UCSD-AML1 (cell line): ENCODE data around the gene GPR78.
A peak's percentile ranks its signal among the peaks of the same experiment; 100 is the strongest.

Source experiments
- DNase-seq: peaks from one replicate; lab custom pipeline; 2025; ENCODE audit not compliant: unreplicated experiment; lab: John Stamatoyannopoulos, UW

Gene GPR78

DNA sequence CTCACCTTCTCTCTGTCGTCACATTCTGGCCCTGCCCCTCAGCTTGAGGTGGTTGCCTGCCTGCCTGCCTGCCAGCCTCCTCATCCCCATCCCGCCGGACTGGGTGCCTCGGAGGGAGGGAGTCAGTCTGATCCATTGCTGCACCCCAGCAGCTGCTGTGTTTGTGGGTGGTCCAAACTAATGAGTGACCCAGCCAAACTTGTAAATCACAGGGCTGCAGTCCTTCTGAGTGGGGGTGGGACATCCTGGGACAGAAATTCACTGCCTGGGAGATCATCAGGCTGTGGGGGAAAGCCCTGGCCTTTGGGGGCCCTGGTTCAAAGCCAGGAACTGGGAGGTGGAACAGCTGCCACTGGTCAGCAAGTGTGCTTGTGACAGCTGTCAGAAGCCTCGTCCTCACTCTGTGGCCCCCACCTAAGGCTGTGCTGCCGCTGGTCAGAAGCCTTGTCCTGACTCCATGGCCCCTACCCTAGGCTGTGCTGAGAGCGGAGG is 5.6 kb downstream of the GPR78 start:
- no peak for DNase-seq

DNA sequence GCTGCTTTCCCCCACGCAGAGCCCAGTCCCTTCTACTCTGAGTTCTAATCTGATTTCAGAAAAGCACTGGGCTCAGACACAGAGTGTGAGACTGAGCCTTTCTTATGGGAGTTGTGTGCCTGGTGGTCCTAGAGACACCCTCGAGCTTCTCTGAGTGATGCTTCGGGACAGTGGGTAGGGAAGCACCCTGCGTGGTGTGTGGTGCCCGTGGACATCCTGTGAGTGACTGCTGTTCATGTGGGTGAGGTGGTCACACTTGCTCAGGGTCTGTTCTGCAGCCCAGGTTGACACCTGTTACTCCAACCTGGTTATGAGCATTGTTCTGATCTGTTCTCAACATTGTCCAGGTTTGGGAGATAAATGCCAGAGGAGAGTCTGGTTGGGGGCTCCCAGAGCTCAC is 6.1 kb downstream of the GPR78 start:
- no peak for DNase-seq

DNA sequence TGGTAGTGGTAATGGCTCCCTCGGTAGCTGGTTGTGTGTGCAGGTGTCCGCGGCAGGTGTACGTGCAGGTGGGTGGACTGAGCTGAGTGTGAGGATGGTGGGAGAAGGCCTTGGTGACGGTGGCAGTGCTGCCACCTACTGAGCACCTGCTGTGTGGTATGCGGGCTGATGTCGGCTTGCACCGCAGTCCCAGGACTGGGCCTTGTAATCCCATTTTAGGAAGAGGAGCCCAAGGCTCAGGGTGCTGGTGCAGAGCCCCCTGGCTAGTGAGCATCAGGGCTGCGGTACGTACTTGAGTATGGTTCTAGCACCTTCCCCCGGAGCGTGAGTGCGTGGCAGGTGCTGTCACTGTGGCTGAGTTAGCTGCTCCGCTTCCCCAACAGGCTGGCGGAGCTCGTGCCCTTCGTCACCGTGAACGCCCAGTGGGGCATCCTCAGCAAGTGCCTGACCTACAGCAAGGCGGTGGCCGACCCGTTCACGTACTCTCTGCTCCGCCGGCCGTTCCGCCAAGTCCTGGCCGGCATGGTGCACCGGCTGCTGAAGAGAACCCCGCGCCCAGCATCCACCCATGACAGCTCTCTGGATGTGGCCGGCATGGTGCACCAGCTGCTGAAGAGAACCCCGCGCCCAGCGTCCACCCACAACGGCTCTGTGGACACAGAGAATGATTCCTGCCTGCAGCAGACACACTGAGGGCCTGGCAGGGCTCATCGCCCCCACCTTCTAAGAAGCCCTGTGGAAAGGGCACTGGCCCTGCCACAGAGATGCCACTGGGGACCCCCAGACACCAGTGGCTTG is 6.7 kb downstream of the GPR78 start:
- DNase-seq: no peak

DNA sequence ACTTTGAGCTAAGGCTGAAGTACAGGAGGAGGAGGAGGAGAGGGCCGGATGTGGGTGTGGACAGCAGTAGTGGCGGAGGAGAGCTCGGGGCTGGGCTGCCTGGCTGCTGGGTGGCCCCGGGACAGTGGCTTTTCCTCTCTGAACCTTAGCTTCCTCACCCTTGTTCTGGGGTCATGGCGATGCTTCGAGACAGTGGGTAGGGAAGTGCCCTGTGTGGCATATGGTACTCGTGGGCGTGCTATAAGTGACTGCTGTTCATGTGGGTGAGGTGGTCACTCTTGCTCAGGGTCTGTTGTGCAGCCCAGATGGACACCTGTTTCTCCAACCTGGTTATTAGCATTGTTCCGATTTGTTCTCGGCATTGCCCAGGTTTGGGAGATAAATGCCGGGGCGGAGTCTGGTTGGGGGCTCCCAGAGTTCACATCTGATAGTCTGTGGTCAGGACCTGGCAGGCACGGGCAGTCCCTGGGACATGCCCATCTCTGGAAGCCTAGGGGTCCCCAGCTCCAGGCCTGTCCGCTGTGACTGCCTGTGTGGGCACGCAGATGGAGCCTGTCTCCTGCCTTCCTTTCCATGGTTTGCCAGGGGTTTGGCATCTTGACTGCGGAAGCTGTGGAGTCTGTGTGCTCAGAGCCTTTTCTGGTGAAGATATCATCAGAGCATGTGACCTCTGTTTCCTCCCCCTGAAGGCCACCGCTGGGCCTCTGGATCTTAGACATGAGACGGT is 7.4 kb downstream of the GPR78 start:
- DNase-seq: no peak

DNA sequence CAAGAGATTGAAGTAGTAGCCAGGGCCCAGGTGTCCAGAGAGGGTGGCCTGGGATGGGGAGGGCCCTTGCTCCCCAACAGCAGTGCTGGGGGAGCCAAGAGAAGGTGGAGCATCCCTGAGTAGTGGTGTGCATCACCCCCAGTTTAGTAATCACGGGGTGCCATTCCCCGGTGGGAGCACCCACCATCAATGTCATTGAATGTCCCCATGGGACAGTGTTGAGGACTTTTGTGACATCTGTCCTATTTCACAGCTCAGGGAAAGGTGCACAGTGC is 7.9 kb downstream of the GPR78 start:
- DNase-seq: no peak

DNA sequence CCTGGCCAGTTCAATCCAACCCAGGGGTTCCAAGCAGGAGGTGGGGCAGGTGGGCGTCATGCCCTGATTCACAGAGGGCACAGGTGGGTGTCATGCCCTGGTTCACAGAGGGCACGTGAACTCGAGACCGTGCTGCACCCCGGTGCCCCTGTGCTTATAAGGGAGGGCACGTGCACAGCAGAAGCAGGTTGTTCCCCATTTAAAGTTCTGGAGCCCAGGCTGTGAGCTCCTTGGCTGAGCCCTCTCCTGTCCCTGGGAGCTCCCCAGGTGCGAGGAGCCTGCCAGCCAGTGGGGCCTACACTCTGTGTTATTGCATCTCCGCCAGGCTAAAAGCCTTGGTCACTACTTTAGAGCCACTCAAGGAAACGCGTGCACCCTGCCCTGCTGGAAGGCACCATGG is 9.1 kb downstream of the GPR78 start:
- DNase-seq: no peak

DNA sequence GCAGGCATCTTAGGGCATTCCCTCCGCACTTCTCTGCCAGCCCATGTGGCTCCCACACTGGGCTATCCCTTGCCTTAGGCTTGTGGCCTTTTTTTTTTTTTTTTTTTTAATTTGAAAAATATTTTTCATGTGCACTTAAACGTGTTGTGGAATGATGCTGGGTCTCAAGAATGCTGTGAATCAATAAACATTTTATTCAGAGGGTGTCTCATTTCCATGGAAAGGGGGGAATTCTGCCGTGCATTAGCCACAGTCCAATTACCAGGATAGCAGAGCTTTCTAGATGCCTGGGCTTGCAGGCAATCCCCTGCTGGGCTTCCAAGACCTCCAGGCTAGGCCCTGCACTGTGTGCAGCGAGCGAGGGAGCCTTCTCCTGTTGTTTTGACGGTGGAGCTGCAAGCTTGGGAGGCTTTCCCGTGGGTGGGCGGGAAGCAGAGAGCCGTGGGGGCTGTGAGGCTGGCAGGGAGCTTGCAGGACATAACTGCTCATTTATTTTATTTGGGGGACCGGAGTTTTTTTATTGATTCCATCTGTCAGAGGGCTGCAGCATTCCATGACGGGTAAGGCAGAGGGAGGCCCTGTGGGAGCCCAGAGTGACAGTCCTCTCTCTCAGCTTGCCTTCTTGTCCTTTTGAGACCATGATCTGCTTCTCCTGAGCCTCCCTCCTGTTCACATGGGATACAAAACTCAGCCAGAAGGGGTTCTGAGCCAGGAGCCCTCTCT is 9.8 kb downstream of the GPR78 start:
- no peak for DNase-seq

DNA sequence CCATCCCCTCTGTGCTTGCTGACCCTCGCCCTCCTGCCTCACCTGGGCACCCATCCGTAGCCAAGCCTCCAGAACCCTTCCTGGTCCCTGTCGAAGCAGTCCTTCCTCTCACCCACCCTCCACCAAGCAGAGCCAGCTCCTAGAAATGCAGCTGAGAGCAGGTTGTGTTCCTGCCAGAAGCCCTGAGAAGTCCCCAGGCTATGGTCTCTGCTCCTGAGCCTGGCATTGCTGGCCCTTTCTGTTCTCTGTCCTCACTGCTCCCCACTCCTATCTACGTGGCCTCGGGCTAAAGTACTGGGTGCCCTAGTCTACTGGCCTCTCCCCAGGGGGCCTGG is 10.3 kb downstream of the GPR78 start:
- no peak for DNase-seq

DNA sequence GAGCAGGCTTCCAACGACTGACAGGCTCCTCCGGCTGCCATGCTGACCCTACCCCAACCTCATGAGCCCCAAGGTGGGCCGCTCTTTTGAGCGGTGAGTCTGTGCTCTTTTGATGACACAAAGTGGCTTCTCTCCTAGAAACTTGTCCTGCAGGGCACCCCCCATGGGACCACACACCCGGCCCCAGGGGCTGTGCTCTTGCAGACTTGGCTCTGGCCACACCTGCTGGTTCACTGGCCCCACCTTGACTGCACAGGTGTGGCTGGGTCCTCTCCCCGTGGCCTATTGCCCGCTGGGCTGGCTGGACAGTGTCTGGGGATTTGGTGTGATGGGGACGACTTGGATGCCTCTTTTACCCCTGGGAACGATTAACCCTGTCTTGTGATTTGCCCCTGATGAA is 10.9 kb downstream of the GPR78 start:
- DNase-seq: no peak

DNA sequence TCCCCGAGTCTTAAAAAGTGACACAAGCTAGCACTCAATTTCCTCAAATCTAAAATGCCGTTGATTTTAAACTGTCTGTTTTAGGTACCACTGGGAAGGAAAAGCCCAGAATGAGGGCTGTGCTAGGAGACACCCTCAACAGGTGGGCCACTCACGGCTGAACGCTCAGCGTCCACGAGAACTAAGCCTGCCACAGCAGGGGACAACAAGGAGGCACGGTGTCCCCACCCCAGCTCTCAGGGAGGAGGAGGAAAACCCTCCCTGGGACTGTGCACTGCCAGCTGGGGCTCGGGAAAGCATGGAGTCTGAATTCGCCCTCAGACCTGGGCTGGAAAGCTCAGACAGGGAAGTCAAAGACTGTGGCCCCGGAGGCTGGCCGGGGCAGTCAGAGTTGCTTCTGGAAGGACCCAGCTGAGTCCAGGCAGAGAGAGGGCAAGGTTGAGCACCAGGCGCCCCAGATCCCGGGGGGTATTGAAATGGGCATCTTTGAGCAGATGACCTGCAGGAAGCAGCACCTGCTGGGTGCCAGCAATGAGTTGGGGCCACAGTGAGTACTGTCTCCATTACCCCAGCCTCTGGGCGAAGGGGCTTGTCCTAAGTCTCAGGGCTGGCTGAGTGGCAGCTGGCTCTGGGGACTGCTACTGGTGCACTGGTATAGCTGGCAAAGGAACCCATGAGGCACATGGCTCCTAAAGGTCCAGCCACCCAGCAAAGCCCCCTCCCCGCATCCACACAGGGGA is 11.6 kb downstream of the GPR78 start:
- DNase-seq: no peak

DNA sequence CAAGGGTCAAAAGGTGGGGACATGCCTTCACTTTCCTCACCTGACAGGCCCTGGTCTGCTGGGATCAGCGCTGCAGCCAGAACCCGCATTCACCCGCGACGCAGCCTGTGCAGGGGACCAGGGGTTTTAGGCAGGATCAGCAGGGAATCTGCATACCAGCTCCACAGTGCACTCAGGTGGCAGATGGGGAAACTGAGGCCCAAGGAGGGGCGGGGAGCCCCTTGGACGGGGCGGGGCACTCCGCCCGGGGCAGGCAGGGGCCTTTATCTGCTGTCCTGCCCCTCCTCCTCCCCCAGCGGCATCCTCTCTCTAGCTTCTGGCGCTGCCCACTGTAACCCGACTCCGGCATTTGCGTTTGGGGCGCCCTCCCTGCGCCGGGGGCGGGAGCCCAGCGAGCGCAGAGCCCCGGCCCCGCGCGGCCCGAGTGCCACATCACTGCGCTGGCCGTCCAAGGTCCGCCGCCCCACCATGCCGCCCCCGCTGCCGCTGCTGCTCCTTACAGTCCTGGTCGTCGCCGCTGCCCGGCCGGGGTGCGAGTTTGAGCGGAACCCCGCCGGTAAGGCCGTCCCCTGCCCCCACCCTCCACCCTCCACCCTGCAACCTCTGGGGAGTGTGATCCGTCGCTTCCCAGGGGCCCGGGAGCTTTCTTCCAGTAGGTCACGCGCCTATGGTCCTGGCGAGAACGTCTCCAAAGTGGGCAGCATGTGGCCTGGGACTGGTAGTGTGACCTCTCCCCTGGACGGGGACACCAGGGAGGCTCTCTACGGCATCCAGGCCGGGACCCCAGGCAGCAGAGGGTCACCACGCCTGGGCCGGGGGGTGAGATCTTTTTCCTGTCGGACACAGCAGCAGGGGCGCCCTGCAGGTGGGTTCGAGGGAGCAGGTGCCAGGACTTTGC is 12.4 kb downstream of the GPR78 start, which contains the start of gene CPZ:
CPZ (plus strand) TSS at position 400 of the 898 bp plus-strand sequence; CDS start at position 469, 69 bp downstream.
- no peak for DNase-seq

DNA sequence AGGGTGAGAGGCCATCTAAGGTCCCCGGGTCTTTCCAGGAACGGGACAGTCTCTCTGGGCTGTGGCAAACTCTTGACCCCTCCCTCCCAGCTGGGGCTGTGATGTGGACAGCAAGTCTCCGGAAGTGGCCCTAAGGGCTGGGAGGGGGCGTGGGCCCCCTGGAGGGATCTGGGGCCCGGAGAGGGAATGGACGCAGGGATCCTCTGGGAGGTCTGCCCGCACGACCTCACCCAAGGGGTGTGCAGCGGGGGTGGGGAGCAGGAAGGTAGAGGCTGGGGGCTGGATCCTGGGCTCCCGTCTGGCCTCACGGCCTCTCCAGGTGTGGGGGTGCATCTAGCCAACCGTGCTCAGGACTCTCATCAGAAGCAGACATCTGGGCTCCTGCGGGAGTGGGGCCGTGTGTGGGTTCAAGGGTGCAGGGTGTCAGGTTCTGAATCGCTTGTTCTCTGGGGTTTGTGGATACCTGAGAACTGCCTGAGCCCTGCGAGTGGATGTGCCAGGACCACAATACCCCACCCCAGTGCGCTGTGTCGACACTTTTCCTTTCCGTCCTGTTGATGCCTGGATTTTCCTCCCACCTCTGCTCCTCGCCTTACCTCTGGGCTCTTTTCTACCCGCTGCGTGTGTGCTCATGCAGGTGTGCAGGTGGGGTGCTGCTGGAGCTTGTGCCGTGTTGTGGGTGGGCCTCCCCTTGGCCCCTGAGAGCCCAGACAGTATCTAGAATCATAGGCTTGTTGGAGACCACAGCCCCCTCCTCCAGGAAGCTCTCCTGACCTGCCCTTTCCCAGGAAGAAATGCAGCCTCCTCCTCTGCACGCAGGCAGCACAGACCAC is 13.3 kb downstream of the GPR78 start:
- DNase-seq: no peak

DNA sequence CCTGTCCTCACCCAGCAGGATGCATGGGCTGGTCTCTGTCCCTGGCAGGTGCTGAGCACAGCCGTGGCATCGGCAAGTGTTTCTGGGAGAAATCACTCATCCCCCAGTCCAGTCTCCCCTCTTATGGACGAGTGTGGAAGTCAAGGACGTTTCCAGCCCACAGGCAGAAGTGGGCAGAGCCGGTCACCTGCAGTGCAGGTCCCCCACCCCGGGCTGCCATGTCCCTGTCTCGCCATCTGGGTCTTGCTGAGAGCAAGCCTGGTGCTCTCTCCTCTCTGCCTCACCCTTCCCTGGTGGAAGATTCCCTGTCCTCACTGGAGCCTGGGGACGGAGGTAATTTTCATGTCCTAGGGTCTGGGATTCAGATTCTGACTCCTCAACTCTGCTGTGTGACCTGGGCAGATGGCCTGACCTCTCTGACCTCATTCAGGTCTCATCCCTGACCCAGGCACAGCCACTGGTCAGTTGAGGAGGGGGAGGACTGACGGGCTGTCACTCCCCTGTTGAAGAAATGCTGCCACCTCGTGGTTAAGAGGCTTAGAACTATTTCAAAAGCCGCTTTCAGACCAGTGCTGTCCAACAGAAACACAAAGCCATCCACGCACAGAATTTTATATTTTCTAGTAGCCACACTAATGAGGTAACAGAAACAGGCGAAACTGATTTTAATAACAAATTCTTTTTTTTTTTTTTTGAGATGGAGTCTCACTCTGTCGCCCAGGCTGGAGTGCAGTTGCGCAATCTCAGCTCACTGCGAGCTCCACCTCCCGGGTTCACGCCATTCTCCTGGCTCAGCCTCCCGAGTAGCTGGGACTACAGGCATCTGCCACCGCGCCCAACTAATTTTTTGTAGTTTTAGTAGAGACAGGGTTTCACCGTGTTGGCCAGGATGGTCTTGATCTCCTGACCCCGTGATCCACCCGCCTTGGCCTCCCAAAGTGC is 14.2 kb downstream of the GPR78 start:
- peak; percentile 31 for DNase-seq

DNA sequence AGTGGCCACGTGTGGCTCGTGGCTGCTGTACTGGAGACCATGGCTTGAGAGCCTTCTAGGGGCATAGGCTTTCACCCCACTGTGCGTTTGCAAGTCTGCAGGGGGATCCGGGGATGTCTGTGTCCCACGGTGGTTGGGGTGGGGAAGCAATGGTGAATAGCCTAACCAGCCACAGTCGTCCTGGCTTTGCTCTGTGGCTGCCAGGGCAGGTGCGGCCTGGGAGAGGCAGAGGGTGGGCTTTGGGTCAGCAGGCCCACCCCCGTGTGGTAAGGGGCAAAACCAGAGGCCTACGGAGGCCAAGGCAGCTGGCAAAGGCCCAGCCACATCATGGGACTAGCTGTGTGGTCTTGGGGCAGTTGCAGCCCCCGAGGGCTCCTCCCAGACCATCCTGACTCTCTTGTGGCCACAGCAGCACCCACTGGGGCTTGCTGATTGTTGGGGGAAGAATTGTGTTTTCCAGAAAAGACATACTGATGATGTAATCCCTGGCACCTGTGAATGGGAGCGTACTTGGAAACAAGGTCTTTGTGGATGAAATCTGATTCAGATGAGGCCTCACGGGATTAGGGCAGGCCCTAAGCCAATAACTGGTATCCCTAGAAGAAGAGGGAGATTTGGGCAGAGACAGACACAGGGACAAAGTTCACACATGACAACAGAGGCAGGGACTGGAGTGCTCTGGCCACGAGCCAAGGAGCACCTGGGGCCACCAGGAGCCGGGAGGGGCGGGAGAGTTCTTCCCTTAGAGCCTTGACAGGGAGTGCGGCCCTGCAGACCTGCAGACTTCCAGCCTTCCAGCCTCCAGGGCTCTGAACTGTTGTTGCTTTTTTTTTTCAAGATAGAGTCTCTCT is 15.3 kb downstream of the GPR78 start:
- no peak for DNase-seq

DNA sequence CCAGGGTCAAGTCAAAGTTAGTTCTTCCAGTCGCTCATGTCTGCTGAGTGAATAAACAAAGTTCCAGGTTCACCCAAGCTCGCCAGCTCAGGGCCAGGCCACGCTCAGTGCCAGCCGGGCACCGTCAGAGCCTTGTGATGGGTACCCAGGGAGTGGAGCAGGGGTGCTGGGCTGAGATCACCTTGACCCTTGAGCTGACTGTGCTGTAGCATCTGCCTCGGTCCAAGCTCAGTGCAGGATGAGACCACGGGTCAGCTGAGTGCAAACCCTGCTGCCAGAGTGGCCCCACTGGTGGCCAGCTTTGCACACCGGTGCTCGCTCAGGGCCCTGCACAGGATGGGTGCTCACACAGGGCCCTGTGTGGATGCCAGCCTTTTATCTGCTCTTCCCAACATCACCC is 16.7 kb downstream of the GPR78 start:
- no peak for DNase-seq

DNA sequence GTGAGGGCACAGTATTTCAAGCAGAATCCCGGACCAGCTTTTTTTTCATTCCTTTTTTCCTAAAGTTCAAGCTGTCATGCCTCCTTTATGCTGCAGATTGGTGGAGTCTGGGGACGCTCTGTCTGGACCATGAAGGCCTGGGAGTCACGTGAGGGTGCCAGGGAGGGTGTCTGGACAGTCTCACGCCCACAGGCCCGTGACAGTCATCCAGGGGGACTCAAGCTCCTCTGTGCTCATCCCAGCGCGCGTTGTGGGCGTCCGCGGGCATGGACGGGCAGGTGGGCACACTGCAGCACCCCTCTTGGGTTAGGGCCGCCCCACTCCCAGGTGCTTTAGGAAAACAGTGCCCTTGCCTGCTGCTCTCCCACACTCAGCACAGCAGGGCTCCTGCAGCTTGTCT is 17.1 kb downstream of the GPR78 start:
- no peak for DNase-seq

DNA sequence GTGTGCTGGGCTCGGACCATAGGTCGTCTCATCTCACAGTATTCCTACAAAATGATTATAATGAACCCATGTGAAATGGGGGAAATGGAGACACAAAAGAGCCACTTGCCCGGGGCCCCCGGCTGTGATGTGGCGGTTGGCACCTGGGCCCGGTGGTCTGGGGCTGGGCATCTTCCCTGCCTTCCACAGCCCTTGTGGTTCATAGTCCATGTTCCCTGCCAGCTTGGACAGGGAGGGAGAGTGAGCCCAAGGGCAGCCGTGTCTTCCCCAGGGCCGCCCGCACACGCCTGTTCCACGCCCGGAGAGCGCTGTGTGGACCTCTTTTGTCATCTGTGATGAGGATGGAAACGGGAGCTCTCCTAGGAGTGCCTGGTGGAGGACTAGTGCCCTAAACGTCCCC is 17.6 kb downstream of the GPR78 start:
- DNase-seq: no peak
